HTERT RPE-1 (cell line): ENCODE measurements around the gene LRRC47.

Source experiments
- in situ Hi-C: fragments of 300-500 bp; cut with MboI; formaldehyde crosslinking; loops from 4 replicates; pipeline ENCODE4 v1.14.3; 2020; ENCODE audit warnings: low sequenced_read_pairs

The LRRC47 gene

DNA sequence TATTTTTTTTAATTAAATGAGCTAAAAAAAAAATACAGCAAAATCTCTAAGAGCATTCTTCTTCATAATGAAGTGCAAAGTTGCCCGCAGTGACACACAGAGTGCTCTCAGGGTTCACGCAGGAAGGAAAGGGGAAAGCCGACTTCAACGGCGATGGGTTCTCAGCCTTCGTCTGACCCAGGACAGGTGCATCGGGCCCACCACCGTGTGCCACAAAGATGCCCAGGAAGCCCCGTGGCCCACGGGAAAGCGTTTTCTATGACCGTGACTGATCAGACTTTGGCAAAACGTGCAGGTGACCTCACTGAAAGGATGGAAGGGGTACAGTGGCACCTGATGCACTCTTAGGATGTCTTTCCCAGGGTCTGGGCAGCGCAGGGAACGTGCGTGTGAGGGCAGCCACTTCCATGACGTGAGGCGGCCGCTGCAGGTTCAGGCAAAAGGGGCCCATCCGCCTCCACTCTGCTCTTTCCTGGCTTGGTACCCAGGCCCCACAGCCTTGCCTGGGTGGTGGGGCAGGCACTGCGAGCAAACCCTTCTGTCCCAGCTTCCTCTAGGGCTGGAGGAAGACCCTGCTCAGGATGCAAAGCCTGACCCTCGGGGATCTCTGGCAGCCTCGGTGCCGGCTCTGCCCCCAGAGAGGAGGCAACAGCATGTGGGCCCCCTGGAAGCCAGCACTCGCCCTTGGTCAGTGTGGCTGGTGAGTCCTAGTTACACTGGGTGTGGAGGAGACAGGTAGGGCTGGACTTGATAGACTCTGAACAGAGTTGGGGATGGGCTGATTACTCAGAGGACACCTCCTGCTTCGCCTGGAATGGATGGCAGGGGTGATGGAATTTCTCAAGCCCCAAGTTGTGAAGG, 8.3 kb downstream of the LRRC47 start:
- in situ Hi-C loops: no loop called here

DNA sequence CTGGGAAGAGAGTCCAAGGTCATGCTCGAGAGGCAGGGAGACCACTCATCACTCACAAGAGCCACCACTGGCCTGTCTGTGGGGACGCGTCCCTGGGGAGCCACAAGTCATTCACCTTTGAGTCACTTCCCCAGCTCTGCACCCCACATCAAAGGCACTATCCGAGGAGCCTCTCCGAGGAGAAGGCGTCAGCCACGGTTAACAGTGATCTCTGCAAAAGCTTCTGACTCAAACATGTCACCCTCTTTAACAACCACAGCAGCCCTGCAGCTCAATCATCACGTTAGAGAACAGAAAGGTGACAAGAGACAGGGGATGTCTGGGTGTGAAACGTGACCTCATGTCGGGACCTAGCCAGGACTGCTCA, 9.0 kb downstream of the LRRC47 start:
- in situ Hi-C loops: no loop called here

DNA sequence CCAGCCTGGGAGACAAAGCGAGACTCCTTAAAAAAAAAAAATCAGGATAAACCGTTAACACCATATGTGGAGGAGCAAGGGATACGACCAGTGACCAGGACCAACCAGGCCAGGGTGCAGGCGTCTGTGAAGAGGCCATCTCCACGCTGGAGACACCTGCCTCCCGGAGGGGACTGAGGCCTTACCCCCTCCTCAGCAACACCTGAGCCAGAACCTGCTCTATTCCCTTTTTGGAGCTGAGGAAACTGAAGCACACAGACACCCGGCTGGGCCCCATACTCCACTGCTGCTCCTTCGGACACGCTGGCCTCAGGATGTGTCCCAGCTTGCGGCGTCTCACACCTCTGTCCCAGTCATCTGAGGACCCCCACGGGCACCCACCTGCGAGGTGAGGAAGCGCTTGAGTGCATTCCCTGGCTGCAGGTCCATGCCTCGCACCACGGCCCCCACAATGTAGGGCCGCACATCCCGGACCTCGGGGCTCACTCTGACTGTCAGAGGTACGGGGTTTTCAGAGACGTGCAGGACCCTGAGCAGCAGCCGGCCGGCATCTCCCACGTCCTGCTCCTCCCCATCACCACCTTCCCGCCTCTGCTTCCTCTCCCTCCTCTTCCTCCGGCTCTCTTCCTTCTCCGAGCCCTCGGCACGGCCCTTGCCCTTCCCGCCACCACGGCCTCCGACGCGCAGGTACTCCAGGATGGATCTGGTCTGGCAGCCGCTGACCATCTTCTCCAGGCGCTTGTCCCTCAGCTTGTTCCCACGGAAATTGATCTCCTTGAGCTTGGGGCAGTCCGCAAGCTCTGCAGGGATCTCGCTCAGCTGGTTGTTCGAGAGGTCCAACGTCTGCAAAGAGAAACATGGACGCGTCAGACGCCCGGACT, 9.6 kb downstream of the LRRC47 start:
- in situ Hi-C loops: no loop called here

DNA sequence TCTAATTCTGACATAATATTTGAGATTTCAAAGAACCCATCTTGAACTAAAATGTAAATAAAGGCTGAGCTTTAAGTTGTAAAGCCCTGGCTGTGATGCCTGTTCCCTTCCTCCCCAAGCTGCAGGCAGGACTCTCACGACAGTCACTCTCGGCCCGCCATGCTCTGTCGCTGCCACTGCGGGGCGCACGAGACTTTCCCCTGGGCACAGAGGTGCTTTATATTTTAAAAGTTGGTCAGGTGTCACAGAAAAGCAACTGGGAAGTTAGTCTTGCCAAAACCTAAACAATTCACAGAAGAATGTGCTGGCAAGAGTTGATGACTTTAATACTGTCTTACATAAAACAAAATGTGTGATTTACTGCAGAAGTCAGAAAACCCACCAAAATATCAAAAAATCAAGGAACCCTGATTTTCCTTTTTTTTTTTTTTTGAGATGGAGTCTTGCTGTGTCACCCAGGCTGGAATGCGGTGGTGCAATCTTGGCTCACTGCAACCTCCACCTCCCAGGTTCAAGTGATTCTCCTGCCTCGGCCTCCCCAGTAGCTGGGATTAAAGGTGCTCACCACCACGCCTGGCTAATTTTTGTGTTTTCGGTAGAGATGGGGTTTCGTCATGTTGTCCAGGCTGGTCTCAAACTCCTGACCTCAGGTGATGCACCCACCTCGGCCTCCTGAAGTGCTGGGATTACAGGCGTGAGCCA, 10.7 kb downstream of the LRRC47 start:
- in situ Hi-C loops: no loop called here

DNA sequence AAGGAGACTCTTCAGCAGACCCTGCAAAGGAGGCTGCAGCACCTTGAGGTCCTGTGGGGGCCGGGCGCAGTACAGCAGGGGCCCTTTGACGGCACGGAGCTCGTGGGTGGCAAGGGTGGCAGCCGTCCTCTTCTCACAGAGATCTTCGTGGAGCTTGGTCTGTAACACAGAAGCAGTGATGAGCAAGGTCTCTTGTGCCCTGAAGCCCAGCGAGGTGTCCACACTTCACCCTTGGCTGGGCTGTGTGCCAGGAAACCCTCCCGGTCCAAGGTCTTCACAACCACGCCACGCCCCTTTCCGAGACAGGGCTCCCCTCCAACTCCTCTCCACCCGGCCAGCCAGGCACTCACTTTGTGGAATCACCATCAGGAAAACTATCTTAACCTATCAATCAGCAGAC, 11.3 kb downstream of the LRRC47 start:
- in situ Hi-C loops: no loop called here

DNA sequence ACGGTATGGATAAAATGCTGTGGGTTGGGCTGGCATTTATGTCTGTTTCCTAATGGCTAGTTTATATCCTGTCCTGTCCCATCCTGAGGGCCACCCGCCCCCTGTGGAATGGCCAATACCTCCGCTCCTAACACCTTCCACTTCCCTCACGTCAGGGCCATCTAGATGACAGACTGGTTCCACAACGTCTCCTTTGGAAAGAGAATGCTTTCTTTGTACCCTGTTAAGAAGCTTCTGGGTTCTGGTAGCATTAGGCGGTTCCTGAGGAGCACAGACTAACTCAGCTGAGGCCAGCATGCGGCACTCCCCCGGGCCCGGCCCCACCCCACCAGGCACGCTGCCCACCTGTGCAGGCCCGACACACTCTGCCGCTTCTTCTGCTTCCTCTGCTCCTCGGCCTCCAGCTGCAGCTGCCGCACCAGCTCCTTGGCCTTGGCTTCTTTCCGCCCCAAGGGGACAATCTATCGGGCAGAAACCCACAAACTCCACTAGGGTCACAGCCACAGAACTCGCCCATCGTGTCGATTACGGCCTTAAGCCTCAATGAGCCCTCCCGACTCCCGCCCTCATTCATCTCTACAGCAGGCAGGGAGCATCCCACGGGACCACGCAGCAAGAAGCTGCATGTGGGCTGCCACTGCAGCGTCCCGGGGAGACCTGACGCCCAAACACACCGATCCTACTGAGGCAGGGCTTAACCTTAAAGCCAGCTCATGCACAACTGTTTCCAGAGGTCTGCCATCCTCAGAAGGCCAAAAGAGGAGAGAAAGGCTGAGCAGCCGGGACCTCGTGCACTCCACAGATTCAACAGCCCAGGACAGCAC, 12.4 kb downstream of the LRRC47 start:
- in situ Hi-C loops: no loop called here

DNA sequence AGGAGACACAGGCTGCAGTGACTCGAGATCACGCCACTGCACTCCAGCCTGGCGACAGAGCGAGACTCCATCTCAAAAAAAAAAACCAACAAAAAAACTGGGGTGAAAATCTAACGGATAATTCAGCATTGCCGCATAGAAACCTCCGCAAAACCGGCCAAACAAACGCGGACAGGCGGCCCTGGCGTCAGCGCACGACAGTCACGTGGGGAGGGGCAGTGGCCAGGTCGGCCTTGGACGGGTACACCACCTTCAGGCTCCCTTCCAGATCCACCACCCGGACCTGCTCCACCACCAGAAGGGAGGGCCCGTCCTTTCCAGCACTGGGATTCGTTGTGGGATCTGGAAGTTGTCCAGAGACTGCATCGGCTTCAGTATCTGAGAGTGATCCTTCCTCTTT, 15.4 kb downstream of the LRRC47 start:
- in situ Hi-C loops: no loop called here

DNA sequence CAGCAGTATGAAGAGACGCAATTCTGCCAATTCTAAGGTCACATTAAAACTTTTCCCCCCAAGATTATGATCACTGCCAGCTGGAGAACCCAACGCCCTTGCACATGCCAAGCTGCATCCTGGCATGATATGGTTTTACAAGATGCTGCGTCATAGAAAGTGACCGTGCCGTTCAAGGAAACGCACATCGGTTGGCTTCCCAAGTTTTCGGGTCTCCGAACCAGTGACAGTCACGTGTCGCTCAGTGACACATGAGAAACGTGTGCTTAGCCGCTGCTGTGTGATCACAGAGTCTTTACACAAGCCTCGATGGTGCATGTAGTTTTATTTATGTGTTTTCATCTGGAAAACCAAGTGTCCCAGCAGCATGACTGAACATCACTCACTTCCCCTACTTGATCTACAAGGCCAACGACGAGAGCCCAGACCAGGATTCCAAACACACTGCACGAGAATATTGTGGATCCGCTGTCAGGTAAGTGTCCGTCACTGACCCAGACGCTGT, 16.3 kb downstream of the LRRC47 start:
- in situ Hi-C loops: no loop called here

DNA sequence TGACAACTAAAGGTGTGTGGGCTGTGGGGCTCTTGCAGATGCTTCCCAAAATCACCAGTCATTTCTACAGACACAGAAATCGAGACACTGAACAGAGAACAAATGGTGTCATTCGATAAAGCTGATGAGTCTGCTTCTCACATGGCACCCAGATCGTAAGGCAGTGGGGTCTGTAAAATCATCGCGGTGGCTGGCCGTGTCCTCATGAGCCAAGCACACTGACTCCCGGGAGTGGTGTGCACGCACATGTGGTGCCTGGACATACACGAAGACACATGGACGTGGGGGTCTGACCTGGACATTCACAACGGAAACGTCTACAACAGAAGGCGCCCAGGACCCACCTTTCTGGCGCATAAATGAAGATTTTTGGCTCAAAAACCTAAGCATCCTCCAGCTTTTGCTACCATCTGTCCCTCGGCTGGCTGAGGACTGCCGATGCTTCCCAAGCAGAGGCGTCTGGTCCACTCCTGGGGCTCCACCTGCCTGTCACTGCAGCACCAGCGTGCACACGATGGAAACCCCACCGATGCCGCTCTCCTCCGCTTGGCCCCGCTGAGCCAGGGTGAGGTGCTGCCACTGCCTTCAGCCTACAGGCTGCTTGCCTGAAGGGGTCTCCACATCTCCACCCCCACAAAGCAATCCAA, 16.9 kb downstream of the LRRC47 start:
- in situ Hi-C loops: no loop called here

DNA sequence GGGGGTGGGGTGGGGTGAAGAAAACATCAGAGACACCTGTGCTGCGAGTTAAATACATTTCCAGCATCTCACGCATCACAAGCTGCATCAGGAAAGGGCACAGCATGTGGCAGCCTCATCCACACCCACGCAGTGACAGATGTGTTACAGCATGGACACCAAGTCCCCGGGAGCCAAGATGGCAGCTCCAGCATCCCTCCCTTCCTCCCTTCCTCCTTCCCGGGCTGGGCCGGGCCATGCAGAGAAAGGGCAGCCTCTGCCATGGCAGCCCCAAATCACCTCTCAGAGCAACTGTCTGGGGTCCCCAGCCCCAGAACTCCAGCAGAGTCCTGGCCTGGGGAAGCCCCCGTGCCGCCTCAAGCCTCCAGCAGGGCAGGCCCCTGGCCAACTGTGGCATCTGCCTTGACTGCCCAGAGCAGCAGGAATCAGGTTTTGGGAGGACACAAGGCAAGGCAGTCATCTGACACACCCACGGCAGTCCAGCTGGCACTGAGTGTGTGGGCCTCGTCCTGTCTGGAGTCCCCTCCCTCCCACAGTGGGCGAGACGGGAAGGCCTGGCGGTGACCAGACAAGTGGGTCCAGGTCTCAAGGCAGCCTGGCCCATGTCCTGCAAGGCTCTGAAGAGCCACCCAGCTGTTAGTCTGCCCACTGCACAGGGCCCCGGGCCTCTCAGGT, 17.6 kb downstream of the LRRC47 start:
- in situ Hi-C loops: no loop called here

DNA sequence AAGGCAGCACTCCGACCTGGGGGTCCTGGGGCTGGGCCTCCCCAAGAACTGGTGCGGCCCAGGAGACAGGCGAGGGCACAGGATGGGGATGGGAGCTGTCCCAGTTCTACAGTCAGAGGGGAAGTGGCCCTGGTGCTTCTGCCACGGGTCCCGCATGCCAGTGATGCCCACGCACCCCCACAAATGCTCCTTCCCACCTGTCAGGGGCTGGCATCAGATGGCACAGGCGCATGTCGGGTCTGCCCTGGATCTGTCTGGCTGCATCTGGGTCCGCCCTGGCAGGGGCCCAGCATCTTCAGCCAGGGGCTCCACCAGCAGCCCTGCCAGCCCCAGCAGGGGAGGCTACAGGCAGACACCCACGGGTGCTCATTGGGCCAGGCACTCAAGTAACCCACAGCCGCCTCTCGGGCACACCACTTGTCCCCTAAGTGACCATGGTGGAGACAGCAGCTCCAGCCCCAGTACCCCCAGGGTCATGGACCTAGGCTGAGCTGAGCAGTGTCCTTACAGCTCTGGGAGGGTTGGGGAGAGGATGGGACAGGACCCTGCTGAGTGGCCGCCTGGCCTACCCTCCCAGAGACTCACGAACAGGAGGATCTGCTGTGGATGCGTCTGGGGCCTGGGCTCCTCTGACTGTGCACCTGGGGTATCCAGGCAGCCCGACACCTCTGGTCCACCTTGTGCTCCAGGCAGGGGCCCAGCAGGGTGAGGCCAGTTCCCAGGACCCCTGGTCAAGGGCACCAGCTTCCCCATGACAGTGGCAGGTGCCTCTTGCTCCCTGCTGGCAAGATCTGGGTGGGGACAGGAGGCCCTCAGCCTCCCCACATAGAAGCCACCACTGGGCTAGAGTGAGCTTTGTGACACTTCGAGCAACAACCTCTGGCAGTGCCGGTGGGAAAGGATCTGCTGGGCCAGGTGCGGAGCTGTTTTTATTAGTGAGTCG, 18.4 kb downstream of the LRRC47 start:
- in situ Hi-C loops: no loop called here

DNA sequence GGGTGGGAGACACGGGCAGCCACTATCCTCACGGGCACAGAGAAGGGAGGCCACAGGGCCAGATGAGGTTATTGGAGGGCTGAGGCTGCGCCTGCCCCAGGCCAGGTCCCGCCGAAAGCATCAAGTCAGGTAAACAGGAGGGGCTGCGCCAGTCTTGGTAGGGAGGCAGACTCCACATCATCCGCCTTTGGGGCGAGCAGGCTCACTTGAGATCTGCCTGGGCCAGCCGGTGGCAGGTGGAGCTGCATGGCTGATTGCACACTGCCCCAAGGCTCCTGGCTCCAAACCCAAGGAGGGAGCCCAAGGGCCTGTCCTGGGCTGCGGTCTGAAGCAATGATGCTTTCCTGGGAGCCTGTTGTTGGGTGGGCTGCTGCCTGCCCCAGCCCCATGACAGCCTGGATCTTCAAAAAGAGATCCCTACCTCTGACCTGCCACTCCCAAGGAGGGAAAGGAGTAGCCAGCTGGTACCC, 19.2 kb downstream of the LRRC47 start:
- in situ Hi-C loops: no loop called here

DNA sequence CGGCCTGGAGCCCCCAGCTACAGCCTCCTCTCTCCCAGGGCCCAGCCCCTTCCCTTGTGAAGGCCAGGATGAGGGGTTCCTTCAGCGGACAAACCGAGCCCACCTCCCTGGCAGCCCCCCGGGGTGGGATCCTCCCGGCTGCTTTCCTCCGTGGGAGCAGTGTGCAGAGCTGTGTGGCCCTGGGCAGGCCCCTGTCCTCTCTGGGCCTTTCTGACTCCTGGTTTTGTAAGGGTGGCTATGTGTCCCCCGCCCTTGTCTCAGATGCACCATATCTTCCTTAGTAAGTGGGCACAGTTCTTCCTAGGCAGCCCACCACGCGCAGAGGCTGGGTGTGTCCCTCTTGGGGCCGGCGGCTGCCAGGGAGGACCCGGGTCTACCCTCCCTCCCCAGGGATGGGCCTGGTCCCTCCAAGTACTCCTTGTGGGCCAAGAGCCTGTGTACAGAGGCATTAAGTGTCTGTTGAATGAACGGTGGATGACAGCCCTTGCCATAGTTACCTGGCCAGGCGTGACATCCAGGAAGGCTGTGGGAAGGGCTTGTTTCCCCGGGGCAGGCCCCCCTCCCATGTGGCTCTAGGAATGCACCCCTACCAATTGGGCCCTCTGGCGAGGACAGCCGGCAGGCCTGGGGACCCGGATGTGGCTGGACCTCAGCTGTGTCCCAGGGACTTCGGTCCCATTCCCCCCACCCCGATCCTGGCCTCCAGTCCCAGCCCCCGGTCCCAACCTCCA, 19.9 kb downstream of the LRRC47 start:
- in situ Hi-C loops: no loop called here

DNA sequence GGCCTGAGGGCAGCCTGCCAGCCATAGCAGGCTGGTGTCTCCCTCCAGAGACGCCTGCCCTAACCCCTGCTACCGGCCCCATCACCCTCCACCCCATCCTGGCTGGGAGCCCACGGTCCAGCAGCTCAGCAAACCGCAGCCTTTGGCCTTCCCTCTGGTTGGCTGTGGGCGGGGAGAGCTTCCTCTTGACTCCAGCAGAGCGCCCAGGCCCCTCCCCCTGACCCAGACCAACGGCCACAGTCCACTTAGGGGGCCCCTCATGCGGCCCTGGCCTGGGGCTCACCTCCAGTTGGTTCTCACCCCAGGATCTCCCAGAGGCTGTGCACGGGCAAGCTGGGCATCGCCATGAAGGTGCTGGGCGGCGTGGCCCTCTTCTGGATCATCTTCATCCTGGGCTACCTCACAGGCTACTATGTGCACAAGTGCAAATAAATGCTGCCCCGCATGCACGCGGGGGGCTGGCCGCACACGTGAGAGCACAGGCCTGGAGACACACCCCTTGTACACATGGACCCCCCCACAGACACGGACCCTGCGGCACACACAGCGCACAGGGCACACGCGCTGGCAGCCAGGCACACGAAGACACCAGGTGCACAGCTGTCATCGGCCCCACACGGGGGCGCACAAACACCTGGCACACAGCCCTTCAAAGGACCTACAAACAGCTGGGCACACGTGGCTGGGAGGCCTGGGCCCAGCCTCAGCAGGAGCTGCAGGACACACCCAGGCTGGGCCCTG, 20.6 kb downstream of the LRRC47 start:
- in situ Hi-C loops: no loop called here

DNA sequence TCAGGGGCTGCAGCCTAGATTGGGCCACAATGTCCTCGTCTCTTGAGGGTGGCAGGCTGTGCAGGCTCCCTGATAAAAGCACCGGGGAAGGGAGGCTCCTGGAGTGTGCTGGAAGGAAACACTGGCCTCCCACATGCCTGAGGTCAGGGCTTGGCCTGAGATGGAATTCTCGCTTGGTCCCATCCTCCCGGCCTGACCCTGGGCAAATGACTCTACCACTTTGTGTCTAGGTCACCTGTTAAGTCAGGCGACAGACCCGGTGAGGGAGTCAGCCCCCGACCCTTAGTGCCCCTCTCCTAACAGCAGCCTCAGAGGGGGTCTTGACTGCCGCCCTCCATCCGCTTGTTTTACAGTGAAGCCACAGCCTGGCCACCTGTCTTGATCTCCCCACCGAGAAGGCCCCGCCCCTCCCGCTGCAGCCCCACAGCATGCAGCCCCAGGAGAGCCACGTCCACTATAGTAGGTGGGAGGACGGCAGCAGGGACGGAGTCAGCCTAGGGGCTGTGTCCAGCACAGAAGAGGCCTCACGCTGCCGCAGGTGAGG, 21.3 kb downstream of the LRRC47 start:
- in situ Hi-C loops: no loop called here

DNA sequence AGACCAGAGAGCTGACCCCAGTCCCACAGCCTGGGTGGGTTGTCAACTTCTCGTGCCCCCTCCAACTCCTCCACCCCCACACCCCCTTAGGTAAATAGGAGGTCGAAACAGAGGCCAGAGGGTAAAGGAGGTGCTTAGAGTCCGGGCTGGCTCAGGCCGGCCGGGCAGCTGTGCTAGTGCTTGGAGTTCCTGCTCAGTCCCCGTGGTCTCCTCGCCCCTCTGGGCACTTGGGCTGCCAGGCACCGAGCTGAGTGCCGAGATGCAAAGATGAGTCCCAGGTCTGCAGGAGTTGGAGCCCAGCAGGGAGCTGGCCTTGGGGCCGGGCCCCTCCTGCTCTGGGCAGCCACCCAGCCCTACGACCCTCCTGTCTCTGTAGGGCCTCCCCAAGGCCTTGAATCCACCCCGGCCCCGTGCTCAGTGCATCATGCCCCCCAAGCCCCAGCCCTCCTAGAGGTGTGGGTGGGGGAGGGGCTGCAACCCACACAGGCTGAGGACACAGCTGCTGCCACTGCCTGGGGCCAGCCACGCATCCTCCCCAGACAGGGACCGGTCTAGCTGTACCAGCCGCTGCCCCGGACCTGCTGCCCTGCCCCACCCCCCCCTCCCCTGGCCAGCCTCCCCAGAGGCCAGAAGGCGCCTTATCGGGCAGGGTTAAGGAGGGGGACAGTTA, 21.9 kb downstream of the LRRC47 start:
- in situ Hi-C loops: no loop called here
